Activated T-cell treated with anti-CD3 and anti-CD28 coated beads for 4 hours (primary cell): ENCODE measurements around the gene CHD2.
A peak's percentile ranks its signal among the peaks of the same experiment; 100 is the strongest.

Source experiments
- DNase-seq: peaks from one replicate; pipeline ENCODE4 v3.0.0-alpha.2; 2020

Gene CHD2

GRCh38 chr15:92932946-92933649, 33.0 kb downstream of the CHD2 start:
- DNase-seq: no peak

DNA sequence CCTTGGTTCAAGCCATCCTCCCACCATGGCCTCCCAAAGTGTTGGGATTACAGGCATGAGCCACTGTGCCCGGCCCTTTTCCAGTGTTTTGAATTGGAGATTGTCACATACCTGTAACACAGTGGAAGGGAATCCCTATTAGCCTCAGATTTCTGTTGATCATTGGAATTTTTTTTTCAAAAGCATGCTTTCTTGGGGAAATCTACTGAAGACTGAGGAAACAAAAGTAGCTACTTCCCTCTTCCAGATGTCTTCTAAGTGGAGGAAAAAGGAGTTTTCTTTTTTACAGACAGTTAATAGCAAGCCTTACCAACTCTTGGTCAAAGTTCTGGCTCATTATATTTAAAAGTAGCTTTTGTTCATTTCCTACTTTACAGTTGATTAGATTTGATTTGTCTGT, 33.7 kb downstream of the CHD2 start:
- DNase-seq: no peak

- DNase-seq: no peak
Measured at GRCh38 chr15:92934716-92935115, 34.6 kb downstream of the CHD2 start.

DNA sequence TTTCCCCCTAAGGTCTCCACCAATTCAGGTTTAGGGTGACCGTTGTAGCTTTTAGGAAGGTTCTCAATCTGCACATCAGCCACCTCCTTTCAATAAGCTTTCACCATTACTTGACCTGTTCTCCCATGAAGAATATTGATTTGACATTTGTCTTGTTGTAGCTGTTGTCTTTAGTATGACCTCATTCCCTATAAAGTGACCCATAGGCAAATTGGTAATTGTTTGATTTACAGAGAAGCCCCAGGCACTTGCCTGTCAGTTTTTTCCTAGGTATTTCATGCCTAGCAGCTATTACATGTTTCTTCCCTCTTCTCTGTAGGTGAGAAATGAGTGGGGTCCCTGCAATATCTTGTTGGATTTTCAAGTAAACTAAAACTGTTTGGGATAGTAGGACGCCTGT, 36.0 kb downstream of the CHD2 start:
- DNase-seq: no peak

- no peak for DNase-seq
Measured at GRCh38 chr15:92936693-92937092, 36.6 kb downstream of the CHD2 start.

- no peak for DNase-seq
Measured at GRCh38 chr15:92937901-92938300, 37.8 kb downstream of the CHD2 start.

DNA sequence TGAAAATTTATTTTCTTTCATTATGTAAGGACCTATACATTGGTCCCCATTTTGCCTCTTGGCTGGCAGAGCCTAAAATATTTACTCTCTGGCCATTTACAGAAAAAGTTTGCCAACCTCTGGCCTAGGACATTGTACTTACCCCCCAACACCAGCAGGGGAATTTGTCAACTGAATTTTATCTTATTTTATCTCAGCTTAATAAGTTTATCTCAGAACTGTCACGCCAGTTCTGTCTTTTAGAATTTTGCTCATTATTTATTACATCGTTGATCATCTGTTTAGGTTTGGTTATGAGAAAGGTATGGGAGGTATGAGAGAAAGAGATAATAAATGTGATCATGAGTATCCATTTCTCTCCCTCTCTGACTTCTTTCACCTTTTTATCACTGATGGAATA, 38.3 kb downstream of the CHD2 start:
- DNase-seq: no peak

DNA sequence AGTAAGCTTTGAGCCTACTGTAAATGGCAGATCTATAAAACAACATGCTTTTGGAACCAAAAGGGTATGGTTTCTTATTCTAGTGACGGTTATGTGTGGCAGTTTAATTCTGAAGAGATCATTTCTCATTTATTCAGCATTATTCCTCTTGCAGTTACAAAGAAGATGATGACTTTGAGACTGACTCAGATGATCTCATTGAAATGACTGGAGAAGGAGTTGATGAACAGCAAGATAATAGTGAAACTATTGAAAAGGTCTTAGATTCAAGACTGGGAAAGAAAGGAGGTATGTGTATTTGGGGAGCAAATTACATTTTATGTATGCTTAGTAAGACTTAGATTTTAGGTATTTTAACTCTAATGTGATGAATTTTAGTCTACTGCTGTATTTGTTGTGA, 41.5 kb downstream of the CHD2 start:
- DNase-seq: no peak

DNA sequence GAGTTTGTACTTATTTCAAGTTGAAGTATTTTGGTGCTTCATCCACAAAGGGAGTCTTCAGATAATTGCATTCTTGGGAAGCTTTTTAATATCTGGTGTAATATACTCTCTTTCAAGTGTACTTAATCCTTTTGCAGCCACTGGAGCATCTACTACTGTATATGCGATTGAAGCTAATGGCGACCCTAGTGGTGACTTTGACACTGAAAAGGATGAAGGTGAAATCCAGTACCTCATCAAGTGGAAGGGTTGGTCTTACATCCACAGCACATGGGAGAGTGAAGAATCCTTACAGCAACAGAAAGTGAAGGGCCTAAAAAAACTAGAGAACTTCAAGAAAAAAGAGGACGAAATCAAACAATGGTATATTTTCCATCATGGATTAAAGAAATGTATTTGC, 42.6 kb downstream of the CHD2 start:
- no peak for DNase-seq

- no peak for DNase-seq
Measured at GRCh38 chr15:92943581-92943980, 43.5 kb downstream of the CHD2 start.

DNA sequence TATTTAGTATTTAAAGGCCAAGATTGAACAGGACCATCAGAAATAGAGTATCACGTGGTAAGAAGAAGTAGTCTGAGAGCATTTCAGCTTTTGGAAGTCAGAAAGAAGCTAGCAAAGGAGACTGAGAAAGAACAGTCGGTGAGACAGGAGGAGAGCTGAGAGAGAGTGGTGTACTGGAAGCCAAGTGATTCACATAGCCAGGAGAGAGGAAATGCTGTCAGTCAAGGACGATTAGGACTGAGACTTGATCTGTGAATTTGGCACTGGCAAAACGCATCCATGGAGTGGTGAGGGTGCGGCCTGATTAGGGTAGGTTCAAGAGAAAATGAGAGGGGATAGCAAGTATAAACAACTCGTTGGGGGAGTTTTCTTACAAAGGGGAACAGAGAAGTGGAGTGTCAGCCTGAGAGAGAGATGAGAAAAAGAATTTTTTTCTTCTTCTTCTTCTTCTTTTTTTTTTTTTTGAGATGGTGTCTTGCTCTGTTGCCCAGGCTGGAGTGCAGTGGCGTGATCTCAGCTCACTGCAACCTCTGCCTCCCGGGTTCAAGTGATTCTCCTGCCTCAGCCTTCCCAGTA, 44.9 kb downstream of the CHD2 start:
- DNase-seq: no peak

DNA sequence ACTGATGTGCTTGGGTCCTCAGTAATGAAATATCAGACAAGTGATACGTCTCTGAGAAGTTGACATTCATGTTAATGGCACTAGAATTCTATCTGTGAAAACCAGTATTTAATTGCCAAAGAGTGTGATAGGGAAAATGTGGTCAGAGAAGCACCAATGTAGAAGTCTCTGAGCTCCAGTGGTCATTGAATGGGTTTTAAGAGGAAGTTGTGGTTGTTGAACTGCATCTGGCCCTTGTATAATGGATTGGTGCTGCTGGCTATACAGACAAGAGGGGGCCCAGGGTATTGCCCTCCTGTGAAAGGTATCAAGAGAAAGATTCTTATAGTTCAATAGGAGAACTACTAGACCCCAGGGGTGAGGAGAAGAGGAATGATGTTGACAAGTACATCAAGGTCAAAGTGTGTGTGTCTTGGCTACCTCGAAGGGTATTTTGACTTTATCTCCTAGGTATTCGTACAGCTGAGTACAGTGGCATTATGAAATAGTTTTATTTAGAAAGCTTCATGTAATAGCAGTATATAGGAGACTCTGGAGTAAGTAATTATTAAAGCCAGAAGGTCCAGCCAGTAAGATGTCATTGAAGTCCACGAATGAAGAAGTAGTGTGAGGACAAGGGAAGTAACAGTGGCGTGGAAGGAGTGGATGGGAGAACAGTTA, 47.1 kb downstream of the CHD2 start:
- no peak for DNase-seq

DNA sequence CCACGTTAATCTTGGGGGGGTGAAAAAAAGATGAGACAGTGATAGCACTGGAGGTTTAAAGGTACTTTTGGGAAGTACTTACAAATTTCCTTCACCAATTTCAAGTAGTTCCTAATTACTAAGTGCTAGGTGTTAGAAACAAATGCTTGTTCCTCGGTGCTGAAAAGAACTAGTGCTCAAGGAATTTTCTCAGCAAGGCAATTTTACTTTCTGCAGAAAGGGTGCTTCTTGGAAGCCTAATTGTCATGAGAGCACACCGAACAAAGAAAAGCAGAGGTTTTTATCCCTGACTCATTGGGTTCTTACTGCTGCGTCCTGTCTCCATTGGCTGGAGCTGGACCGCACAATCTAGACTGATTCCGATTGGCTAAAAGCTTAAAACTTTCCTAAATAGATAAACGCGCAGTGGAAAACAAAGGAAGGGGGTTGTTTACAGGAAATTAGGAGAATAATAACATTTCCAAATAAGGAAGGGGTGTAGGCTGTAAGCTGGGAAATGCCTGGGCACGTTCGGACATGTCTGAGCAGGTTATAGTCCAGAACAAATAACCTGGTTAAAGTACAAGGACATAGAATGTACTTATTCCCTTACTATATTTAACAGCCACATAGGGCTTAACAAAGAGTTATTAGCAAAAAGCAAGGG, 49.6 kb downstream of the CHD2 start:
- no peak for DNase-seq

DNA sequence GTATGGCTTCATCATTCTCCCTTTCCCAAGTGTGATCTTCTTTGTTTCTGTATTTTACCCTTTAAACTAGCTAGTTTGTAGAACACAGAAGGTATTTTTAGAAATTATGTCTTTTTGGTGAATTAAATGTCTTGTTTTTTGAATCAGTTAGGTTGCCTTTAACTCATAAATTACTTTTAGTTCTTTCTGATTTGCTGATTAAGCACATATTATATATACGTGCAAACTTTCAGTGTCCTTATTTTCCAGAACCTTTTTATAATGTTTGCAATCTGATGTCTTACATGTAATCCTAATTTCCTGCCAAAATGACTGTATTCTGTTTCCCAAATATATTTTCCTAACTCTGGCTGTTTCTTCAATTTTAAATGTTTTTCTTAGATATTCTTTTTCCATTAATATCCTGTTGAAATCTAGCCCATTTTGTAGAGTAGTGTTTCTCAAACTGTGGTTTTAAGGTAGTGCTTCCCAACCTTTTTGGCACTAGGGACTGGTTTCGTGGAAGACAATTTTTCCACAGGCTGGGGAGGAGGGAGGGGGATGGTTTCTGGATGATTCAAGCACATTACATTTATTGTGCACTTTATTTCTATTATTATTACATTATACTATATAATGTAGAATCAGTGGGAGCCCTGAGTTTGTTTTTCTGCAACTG, 51.8 kb downstream of the CHD2 start:
- no peak for DNase-seq

GRCh38 chr15:92952458-92952850, 52.3 kb downstream of the CHD2 start:
- no peak for DNase-seq

- DNase-seq: no peak
Measured at GRCh38 chr15:92953566-92953965, 53.4 kb downstream of the CHD2 start.

DNA sequence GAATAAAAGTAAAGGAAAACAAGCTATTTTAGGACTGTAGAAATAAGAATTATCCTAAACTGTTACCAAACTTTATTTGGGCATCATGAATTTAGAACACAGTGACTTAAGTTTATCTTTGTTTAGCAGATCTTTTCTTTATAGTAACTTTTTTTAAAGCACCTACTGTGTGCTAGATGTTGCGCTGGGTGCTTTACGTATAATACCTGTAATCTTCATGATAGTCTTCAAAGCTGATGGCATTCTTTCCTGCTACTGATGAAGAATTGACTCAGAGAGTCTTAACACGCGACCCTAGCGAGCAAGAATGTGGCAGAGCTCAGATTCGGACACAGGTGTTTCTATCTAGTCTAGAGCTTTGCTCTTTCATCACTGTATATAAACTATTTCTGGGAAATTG, 53.9 kb downstream of the CHD2 start:
- no peak for DNase-seq

GRCh38 chr15:92954578-92954977, 54.5 kb downstream of the CHD2 start:
- no peak for DNase-seq

GRCh38 chr15:92955706-92956105, 55.6 kb downstream of the CHD2 start:
- DNase-seq: no peak

- peak; percentile 47 for DNase-seq
Measured at GRCh38 chr15:92958105-92958504, 58.0 kb downstream of the CHD2 start.

GRCh38 chr15:92959219-92959618, 59.1 kb downstream of the CHD2 start:
- DNase-seq: no peak

- DNase-seq: no peak
Measured at GRCh38 chr15:92960996-92961681, 61.0 kb downstream of the CHD2 start.

GRCh38 chr15:92962914-92963313, 62.8 kb downstream of the CHD2 start:
- no peak for DNase-seq
